Stimulated activated CD8-positive, alpha-beta memory T cell treated with anti-CD3 and anti-CD28 coated beads, Interleukin-12 subunit alpha, Interleukin-12 subunit beta, amount 100 ng/mL, for 1 hour (primary cell): Measurements from ENCODE around the gene RTKN.

Experiments
- DNase-seq: peaks from one replicate; pipeline ENCODE4 v3.0.0-alpha.2; 2020; ENCODE audit warnings: low read depth

Gene RTKN

GRCh38 chr2:74375838-74376237 lies 65.9 kb downstream of the RTKN start:
- DNase-seq: no peak
